ENCODE measurements around the gene NTHL1.

The NTHL1 gene

GRCh38 chr16:1999866-2000514 is 47.6 kb downstream of the NTHL1 start (continued):
- TF ChIP-seq, protein P1, sequence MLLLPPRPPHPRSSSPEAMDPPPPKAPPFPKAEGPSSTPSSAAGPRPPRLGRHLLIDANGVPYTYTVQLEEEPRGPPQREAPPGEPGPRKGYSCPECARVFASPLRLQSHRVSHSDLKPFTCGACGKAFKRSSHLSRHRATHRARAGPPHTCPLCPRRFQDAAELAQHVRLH (tag by site-specific recombination; IDR thresholded peaks at IDR 0.05) = no peak
- TF ChIP-seq SCRT2 (tag by site-specific recombination; IDR thresholded peaks at IDR 0.05) (peak; percentile 83), TRIM28 (IDR thresholded peaks at IDR 0.05; ENCODE audit: borderline replicate concordance, low read length) (no peak), GLIS2 (tag by site-specific recombination; IDR thresholded peaks at IDR 0.05) (no peak), ZFHX2 (tag by site-specific recombination; conservative IDR thresholded peaks at IDR 0.05) (0 out of 2 replicates have a peak, but pooled peaks have one; percentile 9), ZNF2 (tag by site-specific recombination; IDR thresholded peaks at IDR 0.05) (no peak), MEIS1 (CRISPR knock-in tag; IDR thresholded peaks at IDR 0.05; ENCODE audit: borderline replicate concordance) (no peak), ZNF664 (tag by site-specific recombination; IDR thresholded peaks at IDR 0.05) (no peak), ZNF146 (tag by site-specific recombination; IDR thresholded peaks at IDR 0.05) (no peak)

- ChIA-PET CTCF (interaction anchor here (0.6 kb wide), 1 partner anchor 68 kb away, joined by 3 read pairs; no protein-coding TSS in a partner anchor), POLR2A (interaction anchor here (1.0 to 2.1 kb wide), 3 partner anchors 8 to 34 kb away, joined by 3 to 8 read pairs (median 3); partner anchors contain the start of gene RPS2)
- Histone ChIP-seq H3K9me3 (ENCODE audit: control insufficient read depth, insufficient read depth, low read depth, low read length) (no peaks in the 10 kb centered on the region), H3K27ac (ENCODE audit: extremely low read depth, low read depth, low read length) (no peak overlapping the region), H3K4me1 (ENCODE audit: control insufficient read depth, insufficient read depth, low read length) (peaks cover 1% of the 10 kb centered on the region; the same call in 1 of the 2 replicates), H3K36me3 (ENCODE audit: control insufficient read depth in 2 of 2, insufficient read depth in 1 of 2, low read length in 2 of 2) (peaks cover 0 to 72% of the 10 kb centered on the region in 2 experiments; a peak in 2 of 3 replicates), H3K4me3 (ENCODE audit: low read depth, low read length) (no peak overlapping the region)
- TF ChIP-seq ZNF747 (tag by site-specific recombination; IDR thresholded peaks at IDR 0.05) (no peak), EGR2 (tag by site-specific recombination; IDR thresholded peaks at IDR 0.05; ENCODE audit: low read depth) (peak; percentile 34; the same call in 1 of the 2 replicates), GLIS2 (tag by site-specific recombination; IDR thresholded peaks at IDR 0.05) (peak; percentile 39; the same call in 1 of the 2 replicates)
Observed at GRCh38 chr16:1998852-1999801, 48.5 kb downstream of the NTHL1 start.

- CTCF ChIA-PET = no interaction called here
- TF ChIP-seq ZNF654 (tag by site-specific recombination; IDR thresholded peaks at IDR 0.05; ENCODE audit: low read depth) = no peak
- no peak for TF ChIP-seq ZNF830 (tag by site-specific recombination; IDR thresholded peaks at IDR 0.05; ENCODE audit: low read depth)
- TF ChIP-seq ZNF391 (tag by site-specific recombination; IDR thresholded peaks at IDR 0.05; ENCODE audit: borderline replicate concordance, low read depth) = no peak
- TF ChIP-seq ZBTB10 (tag by site-specific recombination; IDR thresholded peaks at IDR 0.05) = no peak
- no peak for TF ChIP-seq PRDM2 (tag by site-specific recombination; IDR thresholded peaks at IDR 0.05; ENCODE audit: borderline replicate concordance)
- no peak for TF ChIP-seq ZSCAN5A (tag by site-specific recombination; IDR thresholded peaks at IDR 0.05)
Observed at GRCh38 chr16:1998360-1998835, 49.2 kb downstream of the NTHL1 start.

More at GRCh38 chr16:1998360-1998835, 49.2 kb downstream of the NTHL1 start:
- no peak overlapping the region for H3K4me3 ChIP-seq (ENCODE audit: low read depth, low read length)
- peaks cover 0 to 68% of the 10 kb centered on the region in 2 experiments; a peak in 2 of 3 replicates for H3K36me3 ChIP-seq (ENCODE audit: control insufficient read depth in 2 of 2, insufficient read depth in 1 of 2, low read length in 2 of 2)
- POLR2A ChIA-PET = interaction anchor here (1.0 to 2.1 kb wide), 3 partner anchors 9 to 33 kb away, joined by 3 to 8 read pairs (median 3); partner anchors contain the start of gene RPS2
- H3K4me1 ChIP-seq (ENCODE audit: control insufficient read depth, insufficient read depth, low read length) = no peaks in the 10 kb centered on the region
- H3K27ac ChIP-seq (ENCODE audit: extremely low read depth, low read depth, low read length) = no peak overlapping the region
- no peaks in the 10 kb centered on the region for H3K9me3 ChIP-seq (ENCODE audit: control insufficient read depth, insufficient read depth, low read depth, low read length)
